SK-N-SH (cell line): Measurements from ENCODE around the gene SLC5A3. TPM values are rescaled to one million over a fixed set of nuclear protein-coding genes. Genes with fewer than 3 reads are reported as not detected.

Experiments
- CTCF ChIA-PET: fragments of 300-600, 350-600 bp; formaldehyde crosslinking; extraction: SDS; loops from one replicate; lab custom pipeline; 2021; lab: Yijun Ruan, JAX
- POLR2A ChIA-PET: fragments of 350-600 bp; sonication (Branson Sonifier 250); formaldehyde crosslinking; extraction: SDS; loops from one replicate; lab custom pipeline; 2020; ENCODE audit warnings: antibody characterized with exemption, inconsistent platforms; lab: Yijun Ruan, JAX
- DNase-seq: peaks from one replicate; pipeline ENCODE4 v3.0.0; 2012
- H2AFZ ChIP-seq: fragments of 200-600 bp; sonication (generic); 2 replicates; pipeline ENCODE4 v1.8.1; 2016; ENCODE audit warnings: antibody characterized with exemption, mild to moderate bottlenecking, low read depth
- H3F3A ChIP-seq: fragments of 200-600 bp; sonication (generic); replicated peaks from 2 replicates; pipeline ENCODE3; 2016; ENCODE audit warnings: antibody characterized with exemption, mild to moderate bottlenecking; ENCODE audit not compliant: insufficient read depth
- H3K27ac ChIP-seq, 2 experiments: fragments of 200-500 bp in 1 of 2; fragments of 200-600 bp in 1 of 2; sonication (Bioruptor generic) in 1 of 2; sonication (generic), shearing (Covaris generic) in 1 of 2; 2 replicates each; pipeline versions ENCODE4 v1.5.1 to v1.6.1; 2014 to 2016; ENCODE audit warnings: low read depth in 2 of 2, inconsistent platforms in 1 of 2, low read length in 1 of 2, mild to moderate bottlenecking in 1 of 2, mixed read lengths in 1 of 2
- H3K27me3 ChIP-seq: fragments of 200-600 bp; sonication (generic), shearing (Covaris generic); 2 replicates; pipeline ENCODE4 v1.6.1; 2016; ENCODE audit warnings: mixed run types; ENCODE audit not compliant: insufficient read depth
- H3K36me3 ChIP-seq, 2 experiments: fragments of 200-500 bp in 1 of 2; fragments of 200-600 bp in 1 of 2; sonication (Bioruptor generic) in 1 of 2; sonication (generic) in 1 of 2; replicated peaks in 1 of 2; 2 replicates each; pipeline versions ENCODE3 to v1.5.1; 2014 to 2016; ENCODE audit warnings: low read length in 1 of 2, mild to moderate bottlenecking in 1 of 2; ENCODE audit not compliant: insufficient read depth in 2 of 2, control insufficient read depth in 1 of 2
- H3K4me1 ChIP-seq, 2 experiments: fragments of 200-500 bp in 1 of 2; fragments of 200-600 bp in 1 of 2; sonication (Bioruptor generic) in 1 of 2; sonication (generic), shearing (Covaris generic) in 1 of 2; 2 replicates each; pipeline versions ENCODE4 v1.5.1 to v1.6.1; 2014 to 2016; ENCODE audit warnings: low read depth in 1 of 2, low read length in 1 of 2, mixed run types in 1 of 2; ENCODE audit not compliant: insufficient read depth in 2 of 2, control insufficient read depth in 1 of 2
- H3K4me2 ChIP-seq: fragments of 200-600 bp; sonication (generic), shearing (Covaris generic); 2 replicates; pipeline ENCODE4 v1.6.1; 2017; ENCODE audit warnings: mixed run types
- H3K4me3 ChIP-seq, 2 experiments: fragments of 200-500 bp in 1 of 2; fragments of 200-600 bp in 1 of 2; sonication (Bioruptor generic) in 1 of 2; sonication (generic), shearing (Covaris generic) in 1 of 2; 2 replicates each; pipeline versions ENCODE4 v1.5.1 to v1.8.1; 2014 to 2016; ENCODE audit warnings: low read depth in 2 of 2, inconsistent platforms in 1 of 2, low read length in 1 of 2, mild to moderate bottlenecking in 1 of 2, mixed read lengths in 1 of 2, moderate library complexity in 1 of 2
- H3K79me2 ChIP-seq: fragments of 200-600 bp; sonication (generic); 2 replicates; pipeline ENCODE4 v1.8.1; 2017; ENCODE audit warnings: mild to moderate bottlenecking; ENCODE audit not compliant: insufficient read depth
- H3K9ac ChIP-seq: fragments of 200-600 bp; sonication (generic); 2 replicates; pipeline ENCODE4 v1.6.1; 2017; ENCODE audit warnings: mixed run types
- H3K9me2 ChIP-seq: fragments of 200-600 bp; sonication (generic); 2 replicates; pipeline ENCODE4 v1.6.1; 2017; ENCODE audit warnings: mixed run types
- H3K9me3 ChIP-seq: fragments of 200-600 bp; sonication (generic); 2 replicates; pipeline ENCODE4 v1.6.1; 2017; ENCODE audit warnings: mixed run types, mild to moderate bottlenecking, moderate library complexity
- H4K20me1 ChIP-seq: fragments of 200-600 bp; sonication (generic); 2 replicates; pipeline ENCODE4 v1.6.1; 2017; ENCODE audit warnings: mild to moderate bottlenecking, mixed run types; ENCODE audit not compliant: insufficient read depth
- ELF1 ChIP-seq: IDR thresholded peaks from 2 replicates; pipeline ENCODE4 v1.4.0; 2012
- EZH2phosphoT487 ChIP-seq: fragments of 200-600 bp; sonication (generic); IDR thresholded peaks from 2 replicates; pipeline ENCODE4 v1.6.1; 2017; ENCODE audit warnings: low read depth, mixed run types, mild to moderate bottlenecking, antibody characterized with exemption, moderate library complexity, borderline replicate concordance
- FOSL2 ChIP-seq: IDR thresholded peaks from 2 replicates; pipeline ENCODE4 v1.4.0; 2012; ENCODE audit warnings: low read depth, mild to moderate bottlenecking, moderate library complexity, borderline replicate concordance
- FOXJ3 ChIP-seq: sonication (generic); formaldehyde crosslinking; IDR thresholded peaks from 2 replicates; pipeline ENCODE4 v1.5.1; 2020; ENCODE audit warnings: mild to moderate bottlenecking, missing genetic modification reagents
- GATA2 ChIP-seq: sonication (generic); formaldehyde crosslinking; IDR thresholded peaks from 2 replicates; pipeline ENCODE4 v1.5.0; 2020; ENCODE audit warnings: mild to moderate bottlenecking, missing genetic modification reagents
- MEF2A ChIP-seq: IDR thresholded peaks from 2 replicates; pipeline ENCODE4 v1.4.0; 2012; ENCODE audit warnings: low read depth, borderline replicate concordance
- MXI1 ChIP-seq: IDR thresholded peaks from 2 replicates; pipeline ENCODE4 v1.6.1; 2012; ENCODE audit warnings: mild to moderate bottlenecking, low read depth, low read length, improper control_type of control experiment
- RCOR1 ChIP-seq: fragments of 150-350 bp; IDR thresholded peaks from 2 replicates; pipeline ENCODE4 v1.6.1; 2017; ENCODE audit warnings: antibody characterized with exemption, low read length
- REST ChIP-seq: IDR thresholded peaks from 2 replicates; pipeline ENCODE4 v1.6.1; 2012; ENCODE audit warnings: mild to moderate bottlenecking, low read depth, low read length, moderate library complexity
- RXRA ChIP-seq: IDR thresholded peaks from 2 replicates; pipeline ENCODE4 v1.4.0; 2012; ENCODE audit warnings: low read depth, mild to moderate bottlenecking, borderline replicate concordance
- SIN3A ChIP-seq: IDR thresholded peaks from 2 replicates; pipeline ENCODE4 v1.6.1; 2012; ENCODE audit warnings: low read depth, mild to moderate bottlenecking, low read length, moderate library complexity, borderline replicate concordance
- TCF12 ChIP-seq: IDR thresholded peaks from 2 replicates; pipeline ENCODE4 v1.4.0; 2012
- TEAD4 ChIP-seq: IDR thresholded peaks from 2 replicates; pipeline ENCODE4 v1.4.0; 2012; ENCODE audit warnings: mild to moderate bottlenecking, borderline replicate concordance; ENCODE audit not compliant: insufficient read depth
- USF1 ChIP-seq: IDR thresholded peaks from 2 replicates; pipeline ENCODE4 v1.4.0; 2012; ENCODE audit warnings: low read depth, borderline replicate concordance
- WGBS: methylation state at CpG from one replicate; pipeline ENCODE4 v1.1.6; 2017; ENCODE audit warnings: low lambda C conversion rate; 5-methylcytosine and 5-hydroxymethylcytosine counted together
- polyA plus RNA-seq, 3 experiments: library from polyadenylated mRNA; depleted of rRNA; stranded (reverse); fragments of >200 nt; gene quantifications; 2 replicates each; pipeline ENCODE4 v1.2.3, GENCODE V29; 2012
- TF ChIP-seq, protein P1 (sequence below): IDR thresholded peaks from 2 replicates; pipeline ENCODE4; 2012
- TF ChIP-seq, protein P2 (sequence below): fragments of 150-350 bp; IDR thresholded peaks from 2 replicates; pipeline ENCODE4 v1.6.1; 2016; ENCODE audit warnings: mild to moderate bottlenecking, low read depth, low read length
- TF ChIP-seq, protein P3 (sequence below): IDR thresholded peaks from 2 replicates; pipeline ENCODE4 v1.4.0; 2012; ENCODE audit warnings: low read depth

Gene SLC5A3
- polyA plus RNA-seq, 1 of the 3 experiments (the other 2 are of a cell fraction) = 3.0 TPM

- WGBS = 94% methylated on average over 4 of the region's 4 CpGs
- H3K36me3 ChIP-seq = peaks cover 17 to 44% of the 10 kb centered on the region in 2 experiments
- no peak overlapping the region for H3K27ac ChIP-seq
- peaks cover 100% of the 10 kb centered on the region for H3K79me2 ChIP-seq
- no peak overlapping the region for H3K4me2 ChIP-seq
- TF ChIP-seq, protein P1, sequence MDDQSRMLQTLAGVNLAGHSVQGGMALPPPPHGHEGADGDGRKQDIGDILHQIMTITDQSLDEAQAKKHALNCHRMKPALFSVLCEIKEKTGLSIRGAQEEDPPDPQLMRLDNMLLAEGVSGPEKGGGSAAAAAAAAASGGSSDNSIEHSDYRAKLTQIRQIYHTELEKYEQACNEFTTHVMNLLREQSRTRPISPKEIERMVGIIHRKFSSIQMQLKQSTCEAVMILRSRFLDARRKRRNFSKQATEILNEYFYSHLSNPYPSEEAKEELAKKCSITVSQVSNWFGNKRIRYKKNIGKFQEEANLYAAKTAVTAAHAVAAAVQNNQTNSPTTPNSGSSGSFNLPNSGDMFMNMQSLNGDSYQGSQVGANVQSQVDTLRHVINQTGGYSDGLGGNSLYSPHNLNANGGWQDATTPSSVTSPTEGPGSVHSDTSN = no peak
- TF ChIP-seq TCF12 (no peak), MEF2A (no peak), SIN3A (no peak)
- TF ChIP-seq, protein P2, sequence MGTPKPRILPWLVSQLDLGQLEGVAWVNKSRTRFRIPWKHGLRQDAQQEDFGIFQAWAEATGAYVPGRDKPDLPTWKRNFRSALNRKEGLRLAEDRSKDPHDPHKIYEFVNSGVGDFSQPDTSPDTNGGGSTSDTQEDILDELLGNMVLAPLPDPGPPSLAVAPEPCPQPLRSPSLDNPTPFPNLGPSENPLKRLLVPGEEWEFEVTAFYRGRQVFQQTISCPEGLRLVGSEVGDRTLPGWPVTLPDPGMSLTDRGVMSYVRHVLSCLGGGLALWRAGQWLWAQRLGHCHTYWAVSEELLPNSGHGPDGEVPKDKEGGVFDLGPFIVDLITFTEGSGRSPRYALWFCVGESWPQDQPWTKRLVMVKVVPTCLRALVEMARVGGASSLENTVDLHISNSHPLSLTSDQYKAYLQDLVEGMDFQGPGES = no peak
- no peaks in the 10 kb centered on the region for H3K9me2 ChIP-seq
- no peak for DNase-seq
- peaks cover 64% of the 10 kb centered on the region for H4K20me1 ChIP-seq
- ChIA-PET CTCF (interaction anchor here (1.0 to 2.5 kb wide), 3 partner anchors 9 to 159 kb away, joined by 3 to 11 read pairs (median 4); no protein-coding TSS in a partner anchor), POLR2A (no interaction called here)
- H3K4me3 ChIP-seq = no peak overlapping the region
- peaks cover 8% of the 10 kb centered on the region for H3F3A ChIP-seq
- no peaks in the 10 kb centered on the region for H3K27me3 ChIP-seq
- no peak overlapping the region for H2AFZ ChIP-seq
- no peak overlapping the region for H3K9ac ChIP-seq
- no peaks in the 10 kb centered on the region for H3K9me3 ChIP-seq
- peaks cover 3 to 25% of the 10 kb centered on the region in 2 experiments for H3K4me1 ChIP-seq
These were observed 9.4 kb downstream of the SLC5A3 start for GRCh38 chr21:34082769-34083168.

- Histone ChIP-seq H3K27ac (no peak overlapping the region; a peak in 1 of 4 replicates), H2AFZ (no peak overlapping the region), H3K27me3 (no peaks in the 10 kb centered on the region), H3K4me3 (no peak overlapping the region), H3K9me2 (no peaks in the 10 kb centered on the region), H3F3A (peaks cover 8% of the 10 kb centered on the region), H3K9ac (no peak overlapping the region), H3K9me3 (no peaks in the 10 kb centered on the region), H3K4me1 (peaks cover 3 to 20% of the 10 kb centered on the region in 2 experiments; a peak in 2 of 4 replicates), H3K36me3 (peaks cover 17 to 39% of the 10 kb centered on the region in 2 experiments), H3K79me2 (peaks cover 100% of the 10 kb centered on the region), H4K20me1 (peaks cover 64% of the 10 kb centered on the region)
- 98% methylated on average over 3 of the region's 3 CpGs for WGBS
- ChIA-PET CTCF (interaction anchor here (1.7 to 2.5 kb wide), 2 partner anchors 9 to 159 kb away, joined by 4 to 11 read pairs; no protein-coding TSS in a partner anchor), POLR2A (no interaction called here)
- TF ChIP-seq GATA2 = no peak
- TF ChIP-seq FOXJ3 = no peak
- TF ChIP-seq USF1 = no peak
- no peak for TF ChIP-seq ELF1
- TF ChIP-seq, protein P3, sequence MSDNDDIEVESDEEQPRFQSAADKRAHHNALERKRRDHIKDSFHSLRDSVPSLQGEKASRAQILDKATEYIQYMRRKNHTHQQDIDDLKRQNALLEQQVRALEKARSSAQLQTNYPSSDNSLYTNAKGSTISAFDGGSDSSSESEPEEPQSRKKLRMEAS = no peak
- TF ChIP-seq TEAD4 = no peak
- no peak for TF ChIP-seq TCF12
- no peak for TF ChIP-seq SIN3A
- no peak for TF ChIP-seq RXRA
- TF ChIP-seq REST = no peak
- no peak for TF ChIP-seq RCOR1
- TF ChIP-seq, protein P2 = no peak
- no peak for TF ChIP-seq MXI1
- no peak for TF ChIP-seq FOSL2
- TF ChIP-seq EZH2phosphoT487 = no peak
- TF ChIP-seq, all 33 proteins: peak for 0
- H3K4me2 ChIP-seq = no peak overlapping the region
- DNase-seq = no peak
These were observed 10.0 kb downstream of the SLC5A3 start for GRCh38 chr21:34083357-34083756.
